Measurements from ENCODE around the gene KPNA1. TPM values are rescaled to one million over a fixed set of nuclear protein-coding genes. Genes with fewer than 3 reads are reported as not detected.

Gene KPNA1
- total and polyA plus RNA-seq, 2 of the 13 experiments (the other 11 are each of a cell fraction or from before 2014, with no cell fraction given) = 15.4 to 30.0 TPM

GRCh38 chr3:122514123-122515019 is at the start of gene KPNA1 (continued):
- TF ChIP-seq, protein P1, sequence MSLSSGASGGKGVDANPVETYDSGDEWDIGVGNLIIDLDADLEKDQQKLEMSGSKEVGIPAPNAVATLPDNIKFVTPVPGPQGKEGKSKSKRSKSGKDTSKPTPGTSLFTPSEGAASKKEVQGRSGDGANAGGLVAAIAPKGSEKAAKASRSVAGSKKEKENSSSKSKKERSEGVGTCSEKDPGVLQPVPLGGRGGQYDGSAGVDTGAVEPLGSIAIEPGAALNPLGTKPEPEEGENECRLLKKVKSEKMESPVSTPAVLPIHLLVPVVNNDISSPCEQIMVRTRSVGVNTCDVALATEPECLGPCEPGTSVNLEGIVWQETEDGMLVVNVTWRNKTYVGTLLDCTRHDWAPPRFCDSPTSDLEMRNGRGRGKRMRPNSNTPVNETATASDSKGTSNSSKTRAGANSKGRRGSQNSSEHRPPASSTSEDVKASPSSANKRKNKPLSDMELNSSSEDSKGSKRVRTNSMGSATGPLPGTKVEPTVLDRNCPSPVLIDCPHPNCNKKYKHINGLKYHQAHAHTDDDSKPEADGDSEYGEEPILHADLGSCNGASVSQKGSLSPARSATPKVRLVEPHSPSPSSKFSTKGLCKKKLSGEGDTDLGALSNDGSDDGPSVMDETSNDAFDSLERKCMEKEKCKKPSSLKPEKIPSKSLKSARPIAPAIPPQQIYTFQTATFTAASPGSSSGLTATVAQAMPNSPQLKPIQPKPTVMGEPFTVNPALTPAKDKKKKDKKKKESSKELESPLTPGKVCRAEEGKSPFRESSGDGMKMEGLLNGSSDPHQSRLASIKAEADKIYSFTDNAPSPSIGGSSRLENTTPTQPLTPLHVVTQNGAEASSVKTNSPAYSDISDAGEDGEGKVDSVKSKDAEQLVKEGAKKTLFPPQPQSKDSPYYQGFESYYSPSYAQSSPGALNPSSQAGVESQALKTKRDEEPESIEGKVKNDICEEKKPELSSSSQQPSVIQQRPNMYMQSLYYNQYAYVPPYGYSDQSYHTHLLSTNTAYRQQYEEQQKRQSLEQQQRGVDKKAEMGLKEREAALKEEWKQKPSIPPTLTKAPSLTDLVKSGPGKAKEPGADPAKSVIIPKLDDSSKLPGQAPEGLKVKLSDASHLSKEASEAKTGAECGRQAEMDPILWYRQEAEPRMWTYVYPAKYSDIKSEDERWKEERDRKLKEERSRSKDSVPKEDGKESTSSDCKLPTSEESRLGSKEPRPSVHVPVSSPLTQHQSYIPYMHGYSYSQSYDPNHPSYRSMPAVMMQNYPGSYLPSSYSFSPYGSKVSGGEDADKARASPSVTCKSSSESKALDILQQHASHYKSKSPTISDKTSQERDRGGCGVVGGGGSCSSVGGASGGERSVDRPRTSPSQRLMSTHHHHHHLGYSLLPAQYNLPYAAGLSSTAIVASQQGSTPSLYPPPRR (CRISPR knock-in tag; IDR thresholded peaks at IDR 0.05; ENCODE audit: borderline replicate concordance) = peak; percentile 30; the same call in 1 of the 2 replicates
- TF ChIP-seq ARID5B (CRISPR knock-in tag; IDR thresholded peaks at IDR 0.05) = peak; percentile 39; the same call in 1 of the 2 replicates
- TF ChIP-seq, protein P2, sequence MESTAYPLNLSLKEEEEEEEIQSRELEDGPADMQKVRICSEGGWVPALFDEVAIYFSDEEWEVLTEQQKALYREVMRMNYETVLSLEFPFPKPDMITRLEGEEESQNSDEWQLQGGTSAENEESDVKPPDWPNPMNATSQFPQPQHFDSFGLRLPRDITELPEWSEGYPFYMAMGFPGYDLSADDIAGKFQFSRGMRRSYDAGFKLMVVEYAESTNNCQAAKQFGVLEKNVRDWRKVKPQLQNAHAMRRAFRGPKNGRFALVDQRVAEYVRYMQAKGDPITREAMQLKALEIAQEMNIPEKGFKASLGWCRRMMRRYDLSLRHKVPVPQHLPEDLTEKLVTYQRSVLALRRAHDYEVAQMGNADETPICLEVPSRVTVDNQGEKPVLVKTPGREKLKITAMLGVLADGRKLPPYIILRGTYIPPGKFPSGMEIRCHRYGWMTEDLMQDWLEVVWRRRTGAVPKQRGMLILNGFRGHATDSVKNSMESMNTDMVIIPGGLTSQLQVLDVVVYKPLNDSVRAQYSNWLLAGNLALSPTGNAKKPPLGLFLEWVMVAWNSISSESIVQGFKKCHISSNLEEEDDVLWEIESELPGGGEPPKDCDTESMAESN (CRISPR knock-in tag; conservative IDR thresholded peaks at IDR 0.05) = peak; percentile 69
- peak; percentile 93 for TF ChIP-seq ZNF687 (CRISPR knock-in tag; IDR thresholded peaks at IDR 0.05)
- TF ChIP-seq NAIF1 (CRISPR knock-in tag; IDR thresholded peaks at IDR 0.05; ENCODE audit: borderline replicate concordance) = peak; percentile 71; the same call in 1 of the 2 replicates
- no peak for TF ChIP-seq FOXA3 (CRISPR knock-in tag; IDR thresholded peaks at IDR 0.05)
- TF ChIP-seq TFDP1 (CRISPR knock-in tag; IDR thresholded peaks at IDR 0.05; ENCODE audit: borderline replicate concordance) = peak; percentile 54; the same call in 1 of the 2 replicates
- TF ChIP-seq ZNF510 (CRISPR knock-in tag; IDR thresholded peaks at IDR 0.05; ENCODE audit: low read depth) = 0 out of 2 replicates have a peak, but pooled peaks have one; percentile 86
- no peak for TF ChIP-seq MTF1 (CRISPR knock-in tag; IDR thresholded peaks at IDR 0.05)
- TF ChIP-seq CEBPG (CRISPR knock-in tag; IDR thresholded peaks at IDR 0.05) = 0 out of 2 replicates have a peak, but pooled peaks have one; percentile 3

All from HepG2 (cell line).